Measurements from ENCODE around the gene CNTN1. TPM values are rescaled to one million over a fixed set of nuclear protein-coding genes. Genes with fewer than 3 reads are reported as not detected.

The CNTN1 gene
- total RNA-seq = 1 to 10 TPM in 1 of 2 donors, under 1 TPM in 1; 0.61 to 3.1 TPM
- long read RNA-seq = 0 reads

GRCh38 chr12:40691913-40692764, at the start of gene CNTN1:
CNTN1 (plus strand) TSS chr12:40692439.
- ATAC-seq = no peak
- intact Hi-C loops (cut with DNase I, micrococcal nuclease) = no loop called here
- peak; percentile 22 to 26 for DNase-seq

DNA sequence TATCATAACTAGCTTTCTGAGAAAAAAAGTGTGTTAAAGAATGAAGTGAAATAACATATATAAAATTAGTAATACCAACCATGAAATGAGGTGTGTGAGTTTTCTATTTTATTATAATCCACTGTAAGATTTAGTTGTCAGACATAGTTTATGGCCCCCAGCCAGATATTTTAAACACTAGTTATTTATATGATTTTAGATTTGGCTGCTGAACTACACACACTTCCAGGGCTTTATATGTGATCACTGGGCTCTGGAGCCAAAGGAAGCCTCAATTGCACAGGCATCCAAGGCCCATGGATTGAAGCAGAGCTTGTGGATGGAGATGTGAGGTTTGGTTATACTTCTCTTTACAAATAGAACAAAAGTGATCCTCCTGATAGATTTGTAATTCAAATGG, 48.7 kb upstream of the CNTN1 start:
- DNase-seq (no peak), ATAC-seq (no peak)
- intact Hi-C loops (cut with DNase I, micrococcal nuclease) = no loop called here

DNA sequence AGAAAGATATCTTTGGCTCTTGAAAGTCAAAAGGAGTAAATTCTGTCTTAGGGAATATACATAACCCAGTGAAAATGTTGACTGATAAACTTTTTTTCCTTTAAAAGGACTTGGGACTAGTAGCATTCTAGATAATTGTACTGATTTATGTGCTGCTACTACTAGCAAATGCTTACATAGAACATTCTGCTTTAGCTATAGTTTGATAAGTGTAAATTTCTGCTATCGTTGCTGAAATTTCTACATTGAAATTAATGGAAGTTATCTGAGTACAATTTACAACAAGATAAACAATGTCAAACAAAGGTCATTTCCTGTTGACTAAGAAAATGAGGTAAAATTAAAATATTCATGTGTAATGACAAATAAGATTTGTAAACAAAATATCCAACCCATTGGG, 48.3 kb upstream of the CNTN1 start:
- intact Hi-C loops (cut with DNase I, micrococcal nuclease) = no loop called here
- ATAC-seq (no peak), DNase-seq (no peak)

GRCh38 chr12:40644708-40645107, 47.5 kb upstream of the CNTN1 start:
- ATAC-seq = no peak
- intact Hi-C loops (cut with DNase I, micrococcal nuclease) = no loop called here
- no peak for DNase-seq

- ATAC-seq = no peak
- no peak for DNase-seq
- intact Hi-C loops (cut with DNase I, micrococcal nuclease) = no loop called here
Measured at GRCh38 chr12:40645361-40645760, 46.9 kb upstream of the CNTN1 start.

DNA sequence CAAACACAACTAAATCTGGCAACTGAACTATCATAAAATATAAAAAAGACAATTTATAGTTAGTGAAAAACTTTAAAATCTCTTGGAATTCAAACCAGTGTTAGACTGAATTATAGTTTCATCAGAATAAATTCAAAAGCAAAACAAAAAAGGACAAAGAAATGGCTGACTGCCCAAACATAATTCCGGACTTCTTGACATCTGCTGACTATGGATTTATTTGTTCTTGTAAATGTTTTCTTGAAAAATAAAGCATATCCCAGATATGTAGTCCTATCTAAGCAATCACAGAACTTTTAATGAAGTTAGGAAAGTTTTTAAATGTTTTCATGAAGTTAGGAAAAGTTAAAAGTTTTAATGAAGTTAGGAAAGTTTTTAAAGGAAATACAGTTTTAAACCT, 45.8 kb upstream of the CNTN1 start:
- intact Hi-C loops (cut with DNase I, micrococcal nuclease) = no loop called here
- DNase-seq = no peak

GRCh38 chr12:40646911-40647310, 45.3 kb upstream of the CNTN1 start:
- intact Hi-C loops (cut with DNase I, micrococcal nuclease) = no loop called here
- no peak for ATAC-seq
- DNase-seq = no peak

More for the DNA sequence above, 45.8 kb upstream of the CNTN1 start:
- ATAC-seq = no peak

- ATAC-seq = no peak
- no peak for DNase-seq
- intact Hi-C loops (cut with DNase I, micrococcal nuclease) = no loop called here
Measured at GRCh38 chr12:40647651-40648050, 44.6 kb upstream of the CNTN1 start.

DNA sequence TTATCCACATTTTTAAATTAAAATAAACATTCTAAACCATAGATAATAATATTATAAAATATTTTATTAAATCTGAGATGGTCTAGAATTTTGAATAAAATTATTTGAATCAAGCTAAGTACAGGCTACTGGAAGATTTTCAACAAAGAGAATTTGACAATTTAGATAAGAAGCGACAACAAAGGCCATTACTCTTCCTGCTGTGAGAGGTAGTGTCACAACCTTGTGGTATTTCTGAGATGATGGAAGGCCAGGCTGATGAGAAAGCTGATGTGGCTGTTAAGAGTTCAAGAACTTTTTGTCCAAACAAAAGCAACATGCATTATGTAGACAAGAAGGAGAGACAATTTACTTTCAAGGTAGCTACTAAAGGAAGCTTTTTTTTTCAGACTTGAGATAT, 43.7 kb upstream of the CNTN1 start:
- ATAC-seq (no peak), DNase-seq (no peak)
- intact Hi-C loops (cut with DNase I, micrococcal nuclease) = no loop called here

DNA sequence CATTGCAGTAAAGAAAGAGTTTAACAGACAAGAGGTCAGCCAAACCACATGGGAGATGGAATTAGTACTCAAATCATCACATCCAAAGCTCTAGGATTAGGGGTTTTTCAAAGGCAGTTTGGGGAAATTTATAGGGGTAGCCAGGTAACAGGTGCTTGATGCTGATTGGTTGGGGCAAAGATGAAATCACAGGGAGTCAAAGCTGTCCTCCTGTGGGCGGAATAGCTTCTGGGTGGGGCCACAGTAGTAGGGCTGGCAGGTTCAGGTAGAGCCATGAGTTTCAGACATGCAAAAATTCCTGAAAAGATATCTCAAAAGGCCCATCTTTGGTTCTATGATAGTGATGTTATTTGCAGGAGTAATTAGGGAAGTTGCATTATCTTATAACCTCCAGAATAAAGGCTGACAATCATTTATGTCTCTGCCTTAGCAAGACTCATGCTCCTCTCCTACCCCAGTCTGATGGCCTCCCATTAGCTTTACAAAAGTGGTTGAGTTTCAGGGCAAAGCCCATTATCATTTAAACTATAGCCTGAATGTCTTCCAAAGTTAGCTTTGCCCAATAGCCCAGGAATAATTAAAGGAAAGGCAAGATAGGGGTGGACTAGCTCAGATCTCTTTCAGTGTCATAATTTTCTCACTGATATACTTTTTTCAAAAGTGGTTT, 42.1 kb upstream of the CNTN1 start:
- ATAC-seq = no peak
- no peak for DNase-seq
- intact Hi-C loops (cut with DNase I, micrococcal nuclease) = no loop called here

DNA sequence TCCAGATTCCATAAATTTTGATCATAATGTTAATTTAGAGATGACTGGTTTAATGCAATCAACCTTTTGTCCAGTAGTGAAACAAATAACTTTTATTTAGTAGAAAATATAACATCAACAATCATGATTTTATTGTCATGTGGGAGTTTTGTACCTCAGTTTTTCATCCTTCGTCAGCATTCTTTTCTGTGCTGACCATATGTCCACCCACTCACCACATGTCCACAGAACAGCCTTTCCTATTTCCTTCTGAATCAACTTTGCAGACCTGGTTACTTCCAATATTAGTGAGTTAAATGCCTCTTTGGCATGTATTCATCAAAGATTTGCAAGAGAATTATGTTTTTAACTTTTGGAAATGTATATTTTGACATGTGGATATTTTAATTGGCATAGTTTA, 36.8 kb upstream of the CNTN1 start:
- DNase-seq = no peak
- no peak for ATAC-seq
- intact Hi-C loops (cut with DNase I, micrococcal nuclease) = no loop called here

DNA sequence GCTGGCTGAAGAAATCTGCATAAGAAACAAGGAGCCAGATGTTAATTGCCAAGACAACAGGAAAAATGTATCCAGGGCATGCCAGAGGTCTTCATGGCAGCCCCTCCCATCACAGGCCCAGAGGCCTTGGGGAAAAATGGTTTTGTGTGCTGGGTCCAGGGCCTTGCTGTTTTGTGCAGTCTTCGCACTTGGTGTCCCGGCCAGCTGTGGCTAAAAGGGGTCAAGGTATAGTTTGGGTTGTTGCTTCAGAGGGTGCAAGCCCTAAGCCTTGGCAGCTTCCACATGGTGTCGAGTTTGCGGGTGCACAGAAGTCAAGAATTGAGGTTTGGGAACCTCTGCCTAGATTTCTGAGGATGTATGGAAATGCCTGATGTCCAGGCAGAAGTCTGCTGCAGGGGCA, 29.9 kb upstream of the CNTN1 start:
- DNase-seq (no peak), ATAC-seq (no peak)
- intact Hi-C loops (cut with DNase I, micrococcal nuclease) = no loop called here

DNA sequence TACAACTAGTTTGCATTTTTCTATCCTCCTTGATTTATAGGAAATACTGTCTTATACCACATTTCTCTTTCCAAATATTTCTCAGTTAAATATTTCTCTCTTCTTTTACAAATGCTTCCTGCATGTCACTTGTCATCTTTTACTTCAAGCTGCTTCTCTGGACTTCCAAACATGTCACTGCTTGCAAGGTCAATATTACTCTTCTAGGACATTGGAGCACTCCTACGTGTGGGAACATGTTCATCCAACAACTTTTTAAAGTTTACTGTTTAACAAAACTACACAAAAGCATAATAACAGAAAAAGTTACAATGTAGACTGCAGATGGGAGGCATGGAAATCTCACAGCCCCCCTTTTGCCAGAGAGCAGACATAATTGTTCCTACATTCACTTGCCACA, 28.5 kb upstream of the CNTN1 start:
- ATAC-seq (no peak), DNase-seq (no peak)

GRCh38 chr12:40668099-40668529, 24.1 kb upstream of the CNTN1 start:
- intact Hi-C loops (cut with DNase I, micrococcal nuclease) = no loop called here
- DNase-seq (no peak), ATAC-seq (no peak)

More for the DNA sequence above, 28.5 kb upstream of the CNTN1 start:
- intact Hi-C loops (cut with DNase I, micrococcal nuclease) = no loop called here

GRCh38 chr12:40672741-40673271, 19.4 kb upstream of the CNTN1 start:
- DNase-seq (no peak), ATAC-seq (no peak)
- intact Hi-C loops (cut with DNase I, micrococcal nuclease) = no loop called here

DNA sequence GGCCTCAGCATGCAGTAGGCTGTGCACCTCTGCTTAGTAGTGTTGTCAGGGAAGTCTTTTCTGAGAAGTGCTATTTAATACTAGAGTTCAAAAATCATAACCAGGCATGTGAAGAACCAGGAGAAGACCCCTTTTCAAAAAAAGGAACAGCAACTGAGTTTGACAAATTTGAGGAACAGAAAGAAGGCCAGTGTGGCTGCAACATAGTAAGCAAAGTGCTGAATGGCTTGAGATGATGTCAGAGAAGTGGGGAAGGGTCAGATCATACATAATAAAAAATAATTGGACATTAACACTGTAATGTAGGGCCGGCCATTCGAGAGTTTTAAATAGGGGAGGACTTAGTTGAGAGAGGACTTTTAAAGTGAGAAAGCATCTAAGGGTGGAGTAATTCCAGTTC, 11.1 kb upstream of the CNTN1 start:
- ATAC-seq (no peak), DNase-seq (no peak)
- intact Hi-C loops (cut with DNase I, micrococcal nuclease) = no loop called here

GRCh38 chr12:40684986-40685385, 7.3 kb upstream of the CNTN1 start:
- no peak for ATAC-seq
- intact Hi-C loops (cut with DNase I, micrococcal nuclease) = no loop called here
- DNase-seq = no peak

DNA sequence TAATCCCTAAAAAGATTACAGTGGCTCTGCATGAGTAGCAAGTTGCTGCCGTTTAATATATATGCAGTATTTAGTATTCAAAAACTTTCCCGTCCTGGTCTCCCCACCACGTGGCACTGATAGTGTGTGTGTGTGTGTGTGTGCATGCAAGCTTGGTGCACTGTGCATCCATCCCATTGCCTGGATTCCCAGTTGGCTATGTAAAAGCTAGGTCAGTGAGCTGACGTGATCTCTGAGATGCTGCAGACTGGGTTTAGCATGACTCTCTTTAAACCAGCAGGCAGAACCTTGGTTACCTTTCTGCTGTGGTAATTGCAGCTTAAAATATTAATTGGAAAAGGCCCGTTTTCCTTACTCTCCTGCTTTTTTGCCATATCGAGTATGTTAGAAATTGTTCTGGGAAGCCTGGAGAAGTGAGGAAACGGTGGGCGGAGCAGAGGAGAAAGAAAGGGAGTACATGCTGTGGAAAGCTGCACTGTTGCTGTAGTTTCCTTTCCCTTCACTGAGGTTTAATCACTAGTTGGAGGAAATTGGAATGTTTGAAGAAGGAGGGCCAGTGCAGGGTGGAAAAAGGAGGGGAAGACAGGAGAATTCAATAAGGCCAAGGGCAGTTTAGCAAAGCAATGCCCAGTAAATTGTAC, 4.0 kb upstream of the CNTN1 start:
- DNase-seq (no peak), ATAC-seq (no peak)
- intact Hi-C loops (cut with DNase I, micrococcal nuclease) = no loop called here

DNA sequence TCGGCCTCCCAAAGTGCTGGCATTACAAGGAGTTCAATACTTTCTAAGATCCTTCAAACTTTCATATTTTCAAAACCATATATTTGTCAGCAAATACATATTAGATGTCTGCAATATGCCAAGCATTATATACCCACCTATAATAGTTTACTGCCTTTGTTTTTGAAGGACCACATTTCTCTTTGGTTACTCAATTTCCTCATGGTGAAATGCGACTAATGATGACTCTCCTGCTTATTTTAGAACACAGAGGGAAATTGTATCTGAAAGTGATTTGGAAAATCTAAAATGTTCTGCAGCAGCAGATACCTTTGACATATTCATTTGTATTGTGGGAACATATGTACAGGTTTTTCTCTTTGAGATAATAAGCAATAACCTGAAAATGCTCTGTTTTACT, 2.7 kb upstream of the CNTN1 start:
- no peak for ATAC-seq
- intact Hi-C loops (cut with DNase I, micrococcal nuclease) = no loop called here
- DNase-seq = no peak

DNA sequence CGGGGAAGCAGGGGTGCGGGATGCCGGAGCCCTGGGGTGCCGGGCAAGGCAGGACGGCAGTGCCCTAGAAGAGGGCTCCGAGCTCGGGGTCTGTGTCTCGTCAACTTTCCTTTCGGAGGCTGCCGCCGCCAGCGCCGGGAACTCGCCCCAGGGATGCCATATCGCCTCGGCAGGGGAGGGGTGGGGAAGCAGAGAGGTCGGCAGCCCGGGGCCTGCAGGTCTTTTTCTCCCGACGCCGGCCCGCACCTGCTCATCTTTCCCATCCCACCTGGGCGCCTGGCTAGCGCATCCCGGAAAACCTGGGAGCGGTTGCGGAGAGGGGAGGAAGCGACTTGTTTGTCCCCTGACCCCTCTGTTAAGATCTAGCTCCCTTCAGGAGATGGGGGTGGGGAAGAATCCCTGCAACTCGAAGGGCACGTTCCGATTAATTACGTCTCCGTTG, 547 bp downstream of the CNTN1 start:
- intact Hi-C loops (cut with DNase I, micrococcal nuclease) = no loop called here
- ATAC-seq = no peak

More for the DNA sequence above, 547 bp downstream of the CNTN1 start:
- DNase-seq = no peak

Measured in left colon (tissue), 2 donors.